GM18951 (cell line): ENCODE data around the gene CDKN1C.
A peak's percentile ranks its signal among the peaks of the same experiment; 100 is the strongest.
"Not testable (repeated sequence)": the region's sequence is repeated elsewhere in the genome, so short reads cannot be mapped to it uniquely, and the experiment has no call there.

Source experiments
- POLR2A ChIP-seq: IDR thresholded peaks from 4 replicates; pipeline ENCODE4 v1.6.1; 2011; ENCODE audit warnings: mild to moderate bottlenecking; ENCODE audit not compliant: insufficient read length, insufficient read depth; ENCODE audit errors: extremely low read depth
- in situ Hi-C: fragments of 300-500 bp; cut with MboI; formaldehyde crosslinking; loops from one replicate; pipeline ENCODE4 v1.12.0; 2022; ENCODE audit warnings: low sequenced_read_pairs, mixed read lengths, inconsistent platforms; ENCODE audit not compliant: unreplicated experiment

Gene CDKN1C

GRCh38 chr11:2909133-2909902 is 23.7 kb upstream of the CDKN1C start:
- TF ChIP-seq POLR2A: no peak
- in situ Hi-C loops: no loop called here

- no peak for TF ChIP-seq POLR2A
- in situ Hi-C loops: no loop called here
Observed at GRCh38 chr11:2908130-2908529, 22.6 kb upstream of the CDKN1C start.

GRCh38 chr11:2905299-2905698 is 19.7 kb upstream of the CDKN1C start:
- in situ Hi-C loops: not testable (repeated sequence)

GRCh38 chr11:2904153-2905052 is 18.8 kb upstream of the CDKN1C start:
- TF ChIP-seq POLR2A: no peak
- in situ Hi-C loops: no loop called here

GRCh38 chr11:2903672-2904011 is 18.1 kb upstream of the CDKN1C start:
- in situ Hi-C loops: no loop called here
- TF ChIP-seq POLR2A: no peak

GRCh38 chr11:2902784-2903671 is 17.5 kb upstream of the CDKN1C start:
- TF ChIP-seq POLR2A: no peak
- in situ Hi-C loops: no loop called here

GRCh38 chr11:2901854-2902783 is 16.5 kb upstream of the CDKN1C start:
- peak; percentile 73 for TF ChIP-seq POLR2A
- in situ Hi-C loops: no loop called here

- in situ Hi-C loops: no loop called here
- TF ChIP-seq POLR2A: no peak
Observed at GRCh38 chr11:2901196-2901796, 15.7 kb upstream of the CDKN1C start.

GRCh38 chr11:2899080-2899783 is 13.7 kb upstream of the CDKN1C start:
- no peak for TF ChIP-seq POLR2A
- in situ Hi-C loops: loop anchor here (25.0 kb wide), 1 partner anchor 462 kb away; the partner anchor contains the start of genes KCNQ1 and TRPM5

- no peak for TF ChIP-seq POLR2A
Observed at GRCh38 chr11:2898366-2899079, 12.9 kb upstream of the CDKN1C start.

GRCh38 chr11:2897048-2897447 is 11.5 kb upstream of the CDKN1C start:
- no peak for TF ChIP-seq POLR2A
- in situ Hi-C loops: loop anchor here (25.0 kb wide), 1 partner anchor 460 kb away; the partner anchor contains the start of genes KCNQ1 and TRPM5

More at GRCh38 chr11:2898366-2899079, 12.9 kb upstream of the CDKN1C start:
- in situ Hi-C loops: loop anchor here (25.0 kb wide), 1 partner anchor 461 kb away; the partner anchor contains the start of genes KCNQ1 and TRPM5
